HepG2 (cell line): ENCODE results near the gene PTF1A.

ENCODE experiments used
- ATF6 ChIP-seq: sonication (generic); formaldehyde crosslinking; conservative IDR thresholded peaks from 2 replicates; pipeline ENCODE4 v1.4.0; 2020; ENCODE audit warnings: missing genetic modification reagents
- CC2D1A ChIP-seq: sonication (generic); formaldehyde crosslinking; IDR thresholded peaks from 2 replicates; pipeline ENCODE4 v1.8.1; 2023; ENCODE audit warnings: mild to moderate bottlenecking, missing genetic modification reagents
- ERF ChIP-seq: IDR thresholded peaks from 2 replicates; pipeline ENCODE4 v1.6.1; 2018; ENCODE audit warnings: missing biosample characterization, missing genetic modification reagents
- EZH2 ChIP-seq: conservative IDR thresholded peaks from 2 replicates; pipeline ENCODE4 v1.6.1; 2012; ENCODE audit warnings: mild to moderate bottlenecking, low read depth, low read length, moderate library complexity
- JUNB ChIP-seq: sonication (generic); formaldehyde crosslinking; IDR thresholded peaks from 2 replicates; pipeline ENCODE4 v1.8.0; 2022; ENCODE audit warnings: missing genetic modification reagents, mild to moderate bottlenecking, borderline replicate concordance
- MAFF ChIP-seq: IDR thresholded peaks from 2 replicates; pipeline ENCODE4 v1.6.1; 2011; ENCODE audit warnings: low read depth, low read length, improper control_type of control experiment
- NFYB ChIP-seq: sonication (generic); formaldehyde crosslinking; IDR thresholded peaks from 2 replicates; pipeline ENCODE4 v1.4.0; 2020; ENCODE audit warnings: missing genetic modification reagents
- NR2F2 ChIP-seq: IDR thresholded peaks from 2 replicates; pipeline ENCODE4 v1.6.1; 2012; ENCODE audit warnings: low read depth, inconsistent platforms, borderline replicate concordance
- POLR2AphosphoS5 ChIP-seq: IDR thresholded peaks from 2 replicates; pipeline ENCODE4 v1.6.1; 2012; ENCODE audit warnings: low read depth, low read length
- SCMH1 ChIP-seq: sonication (generic); formaldehyde crosslinking; IDR thresholded peaks from 2 replicates; pipeline ENCODE4 v1.9.0; 2021; ENCODE audit warnings: missing genetic modification reagents, mild to moderate bottlenecking, borderline replicate concordance
- ZBTB26 ChIP-seq: IDR thresholded peaks from 2 replicates; pipeline ENCODE4 v1.6.1; 2016; ENCODE audit warnings: missing compliant biosample characterization, missing genetic modification reagents, borderline replicate concordance
- ZNF296 ChIP-seq: sonication (generic); formaldehyde crosslinking; conservative IDR thresholded peaks from 2 replicates; pipeline ENCODE4 v1.5.0; 2020; ENCODE audit warnings: mild to moderate bottlenecking, missing genetic modification reagents
- ZNF496 ChIP-seq: sonication (generic); formaldehyde crosslinking; IDR thresholded peaks from 2 replicates; pipeline ENCODE4 v1.8.1; 2023; ENCODE audit warnings: mild to moderate bottlenecking, moderate library complexity, missing genetic modification reagents; ENCODE audit not compliant: insufficient replicate concordance
- ZNF513 ChIP-seq: sonication (generic); formaldehyde crosslinking; conservative IDR thresholded peaks from 2 replicates; pipeline ENCODE4 v1.5.0; 2020; ENCODE audit warnings: missing genetic modification reagents

DNA sequence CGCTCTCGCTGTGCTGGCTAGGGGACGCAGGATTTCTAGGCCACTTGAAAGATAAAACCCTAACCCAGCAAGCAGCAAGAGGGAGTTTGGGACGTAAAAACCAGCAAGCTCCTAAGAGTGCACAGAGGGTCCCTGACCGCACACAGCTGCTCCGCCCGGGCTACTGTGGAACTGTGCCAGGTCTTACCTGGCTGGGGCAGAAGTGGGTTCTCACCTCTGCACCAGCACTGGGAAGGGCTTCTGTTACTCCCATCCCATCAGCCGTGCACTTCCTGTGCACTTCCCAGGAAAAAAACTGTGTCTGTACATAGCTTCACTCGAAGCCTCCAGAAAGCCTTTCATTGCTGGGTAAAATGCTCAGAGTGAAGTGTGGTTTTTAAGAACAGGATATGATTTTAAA lies 45.9 kb upstream of the PTF1A start:
- TF ChIP-seq JUNB (CRISPR knock-in tag): no peak
- no peak for TF ChIP-seq ATF6 (CRISPR knock-in tag)
- no peak for TF ChIP-seq ZNF513 (CRISPR knock-in tag)
- TF ChIP-seq NR2F2: no peak
- no peak for TF ChIP-seq SCMH1
- no peak for TF ChIP-seq ZNF296 (CRISPR knock-in tag)
- TF ChIP-seq MAFF: no peak
- TF ChIP-seq EZH2: no peak
- TF ChIP-seq POLR2AphosphoS5: no peak
- no peak for TF ChIP-seq NFYB (CRISPR knock-in tag)
- no peak for TF ChIP-seq ERF (CRISPR knock-in tag)
- TF ChIP-seq ZNF496 (CRISPR knock-in tag): no peak
- no peak for TF ChIP-seq CC2D1A (CRISPR knock-in tag)
- TF ChIP-seq ZBTB26 (CRISPR knock-in tag): no peak
